A549 (cell line): ENCODE measurements around the gene ALCAM.

Experiments
- CHD2 ChIP-seq: fragments of 150-350 bp; IDR thresholded peaks from 2 replicates; pipeline ENCODE4 v1.6.1; 2014; ENCODE audit warnings: low read length; ENCODE audit not compliant: partially characterized antibody
- CTCF ChIP-seq: fragments of >200 bp; sonication (Bioruptor Twin); formaldehyde crosslinking; IDR thresholded peaks from 3 replicates; pipeline ENCODE4 v1.5.1; 2016
- KDM1A ChIP-seq: fragments of 200-600 bp; sonication (generic); IDR thresholded peaks from 2 replicates; pipeline ENCODE4 v1.6.1; 2016; ENCODE audit warnings: low read depth, mild to moderate bottlenecking
- POLR2AphosphoS2 ChIP-seq: conservative IDR thresholded peaks from 2 replicates; pipeline ENCODE4 v1.6.1; 2012; ENCODE audit warnings: low read length, improper control_type of control experiment, inconsistent platforms
- RARB ChIP-seq: fragments of 250-450 bp; sonication (Bioruptor Pico); IDR thresholded peaks from 2 replicates; pipeline ENCODE4 v1.8.0; 2021; ENCODE audit warnings: mild to moderate bottlenecking, moderate library complexity
- RCOR1 ChIP-seq: fragments of 150-350 bp; IDR thresholded peaks from 2 replicates; pipeline ENCODE4 v1.6.1; 2014; ENCODE audit warnings: antibody characterized with exemption, low read length, low read depth
- REST ChIP-seq: fragments of 200-600 bp; sonication (generic); IDR thresholded peaks from 2 replicates; pipeline ENCODE4 v1.6.1; 2016; ENCODE audit warnings: antibody characterized with exemption, mild to moderate bottlenecking, moderate library complexity
- RNF2 ChIP-seq: fragments of 200-600 bp; sonication (generic); IDR thresholded peaks from 2 replicates; pipeline ENCODE4 v1.6.1; 2016; ENCODE audit warnings: low read depth, mild to moderate bottlenecking, antibody characterized with exemption, moderate library complexity, borderline replicate concordance

GRCh38 chr3:105322570-105323273, 44.0 kb upstream of the ALCAM start:
- TF ChIP-seq RARB (CRISPR knock-in tag), result no peak
- TF ChIP-seq CHD2, result no peak
- TF ChIP-seq POLR2AphosphoS2, result no peak
- no peak for TF ChIP-seq CTCF
- no peak for TF ChIP-seq KDM1A
- TF ChIP-seq REST, result no peak
- no peak for TF ChIP-seq RCOR1
- no peak for TF ChIP-seq RNF2
